B cell (primary cell): ENCODE results near the gene MCOLN1. TPM values are rescaled to one million over a fixed set of nuclear protein-coding genes. Genes with fewer than 3 reads are reported as not detected.

Source experiments
- ATAC-seq: fragments of 200-7000 bp; cut with Tn5 transposase; one replicate; pipeline ENCODE4 v1.10.0; 2021; ENCODE audit warnings: low read depth, mild to moderate bottlenecking, moderate number of reproducible peaks, moderate library complexity
- CTCF ChIA-PET: fragments of 350-600 bp; sonication (Branson Sonifier 250); formaldehyde crosslinking; loops from one replicate; lab custom pipeline; 2021; ENCODE audit warnings: antibody characterized with exemption, inconsistent platforms; lab: Charles Lee
- POLR2A ChIA-PET: fragments of 350-600 bp; sonication (Branson Sonifier 250); formaldehyde crosslinking; loops from one replicate; lab custom pipeline; 2021; ENCODE audit warnings: antibody characterized with exemption; lab: Charles Lee
- DNase-seq: peaks from one replicate; pipeline ENCODE4 v3.0.0; 2013
- H2AFZ ChIP-seq: 2 replicates; pipeline ENCODE4 v1.6.1; 2012; ENCODE audit warnings: mild to moderate bottlenecking, low read depth, low read length; ENCODE audit not compliant: insufficient read depth, poor library complexity, severe bottlenecking
- H3K27ac ChIP-seq, 2 donors: 1 replicate in 1 of 2; 2 replicates in 1 of 2; pipeline ENCODE4 v1.5.1; 2012 to 2013; ENCODE audit warnings: low read length in 2 of 2, mild to moderate bottlenecking in 2 of 2, moderate library complexity in 1 of 2
- H3K27me3 ChIP-seq, 4 experiments: fragments of 200-600 bp in 1 of 4; sonication (generic) in 1 of 4; replicated peaks in 1 of 4; 1 replicate in 2 of 4; 2 replicates in 2 of 4; pipeline versions ENCODE4 v1.6.1 to v1.7.0; 2013 to 2016; ENCODE audit warnings: low read length in 3 of 4, mild to moderate bottlenecking in 2 of 4, mixed read lengths in 1 of 4, moderate library complexity in 1 of 4; ENCODE audit not compliant: insufficient read depth in 4 of 4, control insufficient read depth in 3 of 4; ENCODE audit errors: control extremely low read depth in 1 of 4
- H3K36me3 ChIP-seq, 2 experiments: replicated peaks in 1 of 2; 1 replicate in 1 of 2; 2 replicates in 1 of 2; pipeline versions ENCODE4 v1.6.1 to v1.7.1; 2013; ENCODE audit warnings: low read length in 1 of 2; ENCODE audit not compliant: insufficient read depth in 2 of 2, control insufficient read depth in 1 of 2; ENCODE audit errors: control extremely low read depth in 1 of 2, extremely low read depth in 1 of 2
- H3K4me1 ChIP-seq, 2 donors: fragments of 200-600 bp in 1 of 2; sonication (generic) in 1 of 2; 1 replicate in 1 of 2; 2 replicates in 1 of 2; pipeline versions ENCODE4 v1.5.1 to v1.6.1; 2013 to 2017; ENCODE audit warnings: low read length in 2 of 2; ENCODE audit not compliant: control insufficient read depth in 2 of 2, insufficient read depth in 2 of 2
- H3K4me2 ChIP-seq: replicated peaks from 2 replicates; pipeline ENCODE3; 2012; ENCODE audit warnings: mild to moderate bottlenecking, low read depth, low read length; ENCODE audit not compliant: poor library complexity, severe bottlenecking
- H3K4me3 ChIP-seq, 5 experiments: fragments of 200-600 bp in 1 of 5; sonication (generic) in 1 of 5; 1 replicate in 3 of 5; 2 replicates in 2 of 5; pipeline versions ENCODE4 v1.5.1 to v1.7.0; 2011 to 2016; ENCODE audit warnings: low read length in 4 of 5, mild to moderate bottlenecking in 4 of 5, low read depth in 2 of 5, control low read depth in 1 of 5, moderate library complexity in 1 of 5; ENCODE audit not compliant: insufficient read depth in 1 of 5; ENCODE audit errors: control extremely low read depth in 1 of 5, extremely low read depth in 1 of 5
- H3K79me2 ChIP-seq: fragments of 200-600 bp; sonication (generic); one replicate; pipeline ENCODE4 v1.6.0; 2016; ENCODE audit warnings: low read length; ENCODE audit not compliant: control insufficient read depth, insufficient read depth
- H3K9ac ChIP-seq: fragments of 200-600 bp; sonication (generic); 2 replicates; pipeline ENCODE4 v1.6.1; 2017; ENCODE audit warnings: mild to moderate bottlenecking, low read length, moderate library complexity
- H3K9me3 ChIP-seq, 3 donors: one replicate each; pipeline versions ENCODE4 v1.6.1 to v1.7.1; 2013; ENCODE audit warnings: low read length in 2 of 3; ENCODE audit not compliant: control insufficient read depth in 2 of 3, insufficient read depth in 1 of 3; ENCODE audit errors: control extremely low read depth in 1 of 3
- H4K20me1 ChIP-seq: 2 replicates; pipeline ENCODE4 v1.6.0; 2012; ENCODE audit warnings: mild to moderate bottlenecking, low read length; ENCODE audit not compliant: insufficient read depth, control insufficient read depth, poor library complexity, severe bottlenecking
- H3K27ac Mint-ChIP-seq: one replicate; pipeline ENCODE4 v1.8.0; 2021; ENCODE audit warnings: mixed read lengths
- H3K27me3 Mint-ChIP-seq: one replicate; pipeline ENCODE4 v1.8.0; 2021; ENCODE audit warnings: mixed read lengths
- H3K4me1 Mint-ChIP-seq: one replicate; pipeline ENCODE4 v1.8.0; 2021; ENCODE audit warnings: mixed read lengths
- H3K4me3 Mint-ChIP-seq: one replicate; pipeline ENCODE4 v1.8.0; 2021; ENCODE audit warnings: mixed read lengths
- H3K9me3 Mint-ChIP-seq: one replicate; pipeline ENCODE4 v1.8.0; 2022; ENCODE audit warnings: mixed read lengths; ENCODE audit not compliant: insufficient read depth
- CTCF ChIP-seq: fragments of 200-600 bp; IDR thresholded peaks from one replicate; pipeline ENCODE4 v1.8.0; 2022; ENCODE audit warnings: antibody characterized with exemption, mild to moderate bottlenecking
- EZH2 ChIP-seq: IDR thresholded peaks from 2 replicates; pipeline ENCODE4 v1.6.1; 2012; ENCODE audit warnings: borderline replicate concordance, low read depth, mild to moderate bottlenecking, moderate library complexity, low read length; ENCODE audit not compliant: insufficient read depth, poor library complexity, severe bottlenecking
- WGBS: methylation state at CpG from one replicate; pipeline ENCODE4 v1.1.5; 2013; ENCODE audit warnings: missing lambda C conversion rate; ENCODE audit not compliant: insufficient coverage; 5-methylcytosine and 5-hydroxymethylcytosine counted together
- intact Hi-C: fragments of 100-400 bp; cut with micrococcal nuclease; formaldehyde crosslinking; loops from one replicate; pipeline ENCODE4 v1.10.0; 2022
- polyA minus RNA-seq: library from RNA; depleted of rRNA, polyadenylated mRNA; stranded (reverse); fragments of >200 nt; gene quantifications from 2 replicates; pipeline ENCODE4 v1.2.3, GENCODE V29; 2012
- polyA plus RNA-seq: library from polyadenylated mRNA; depleted of rRNA; stranded (reverse); fragments of >200 nt; gene quantifications from 2 replicates; pipeline ENCODE4 v1.2.3, GENCODE V29; 2012
- total RNA-seq, 2 donors: library from RNA; stranded (reverse); fragments of 120-200 nt in 1 of 2; gene quantifications; 1 replicate in 1 of 2; 2 replicates in 1 of 2; pipeline versions ENCODE4 v1.2.3 to v1.2.4, GENCODE V29; 2013 to 2022

MCOLN1 gene
- 12.5 TPM in 2 replicates for total RNA-seq
- 1.4 TPM for total RNA-seq (2013)
- 17.3 and 19.0 TPM in 2 replicates for polyA plus RNA-seq
- 4.3 and 7.1 TPM in 2 replicates for polyA minus RNA-seq

- peak; percentile 99 for DNase-seq
- peak within 1 kb of the TSS; percentile 94 for H3K27ac Mint-ChIP-seq
- WGBS: 2% methylated on average over 65 of the region's 65 CpGs
- H3K9me3 ChIP-seq: peaks cover 0 to 3% (median 0%) of the 10 kb centered on the region in 3 donors
- no peaks in the 10 kb centered on the region for H3K9me3 Mint-ChIP-seq
- CTCF ChIA-PET: interaction anchor here (1.2 to 1.9 kb wide), 3 partner anchors 10 to 46 kb away, joined by 5 to 6 read pairs (median 5); partner anchors contain the start of gene PNPLA6
- peak within 1 kb of the TSS; percentile 75 for H3K9ac ChIP-seq
- no peaks in the 10 kb centered on the region for H3K27me3 ChIP-seq
- H3K4me2 ChIP-seq: peak within 1 kb of the TSS; percentile 95
- H2AFZ ChIP-seq: peak within 1 kb of the TSS; percentile 80
- no peaks in the 10 kb centered on the region for H4K20me1 ChIP-seq
- peaks cover 13 to 19% of the 10 kb centered on the region in 2 donors for H3K4me1 ChIP-seq
- peak; percentile 96 for ATAC-seq
- TF ChIP-seq EZH2: no peak
- no peak for TF ChIP-seq CTCF
- peaks cover 12% of the 10 kb centered on the region for H3K4me1 Mint-ChIP-seq
- H3K27me3 Mint-ChIP-seq: no peaks in the 10 kb centered on the region
- peak within 1 kb of the TSS; percentile 91 for H3K4me3 Mint-ChIP-seq
- peak within 1 kb of the TSS; percentile 48 to 75 (median 67) for H3K4me3 ChIP-seq
- POLR2A ChIA-PET: interaction anchor here (0.7 to 2.4 kb wide), 5 partner anchors 10 to 108 kb away, joined by 3 to 24 read pairs (median 7); partner anchors contain the start of genes PET100, PNPLA6 and XAB2
- intact Hi-C loops: loop anchor here (1.0 to 5.0 kb wide), 5 partner anchors 12 to 1800 kb away; partner anchors contain the start of genes CATSPERD, LONP1, PET100 and PEX11G
- no peaks in the 10 kb centered on the region for H3K36me3 ChIP-seq
- H3K79me2 ChIP-seq: no peaks in the 10 kb centered on the region
- H3K27ac ChIP-seq: peak within 1 kb of the TSS in 1 of 2 donors; percentile 55
These were observed at the start of gene MCOLN1 for GRCh38 chr19:7522072-7522922. MCOLN1 (plus strand) TSS chr19:7522624; CDS start chr19:7522751, 127 bp downstream.

GRCh38 chr19:7475665-7476064, 46.8 kb upstream of the MCOLN1 start:
- Histone ChIP-seq H3K27me3 (no peaks in the 10 kb centered on the region), H4K20me1 (peaks cover 79% of the 10 kb centered on the region), H3K9me3 (no peaks in the 10 kb centered on the region), H3K4me3 (no peak overlapping the region), H3K27ac (no peak overlapping the region), H3K79me2 (no peaks in the 10 kb centered on the region), H3K4me1 (peaks cover 5 to 25% of the 10 kb centered on the region in 2 donors), H3K9ac (no peak overlapping the region), H2AFZ (no peak overlapping the region), H3K36me3 (peaks cover 2 to 20% of the 10 kb centered on the region in 2 experiments), H3K4me2 (no peak overlapping the region)
- intact Hi-C loops: no loop called here
- no peaks in the 10 kb centered on the region for H3K9me3 Mint-ChIP-seq
- peaks cover 19% of the 10 kb centered on the region for H3K4me1 Mint-ChIP-seq
- ChIA-PET POLR2A (no interaction called here), CTCF (no interaction called here)
- no peak for DNase-seq
- H3K27ac Mint-ChIP-seq: no peak overlapping the region
- H3K4me3 Mint-ChIP-seq: no peak overlapping the region
- ATAC-seq: no peak
- TF ChIP-seq CTCF: no peak
- TF ChIP-seq EZH2: no peak
- H3K27me3 Mint-ChIP-seq: no peaks in the 10 kb centered on the region
- WGBS: 100% methylated on average over 3 of the region's 6 CpGs
